Left ventricle myocardium inferior (tissue), 1 donor: ENCODE data around the gene TMEM132D. TPM values are rescaled to one million over a fixed set of nuclear protein-coding genes. Genes with fewer than 3 reads are reported as not detected.

Experiments
- DNase-seq: peaks from one replicate; pipeline ENCODE4 v3.0.0-alpha.2; 2020
- H3K27ac ChIP-seq: fragments of 200-600 bp; replicated peaks from 2 replicates; pipeline ENCODE4 v1.8.0; 2021
- H3K27me3 ChIP-seq: fragments of 200-600 bp; 2 replicates; pipeline ENCODE4 v1.8.0; 2021; ENCODE audit warnings: low read depth
- H3K36me3 ChIP-seq: fragments of 200-600 bp; 2 replicates; pipeline ENCODE4 v1.8.0; 2021
- H3K4me1 ChIP-seq: fragments of 200-600 bp; 2 replicates; pipeline ENCODE4 v1.8.0; 2021
- H3K4me3 ChIP-seq: fragments of 200-600 bp; 2 replicates; pipeline ENCODE4 v1.8.0; 2021; ENCODE audit warnings: mild to moderate bottlenecking, moderate library complexity
- H3K9me3 ChIP-seq: fragments of 200-600 bp; replicated peaks from 2 replicates; pipeline ENCODE4 v1.8.0; 2021
- CTCF ChIP-seq: fragments of 200-600 bp; IDR thresholded peaks from 2 replicates; pipeline ENCODE4 v1.8.0; 2021; ENCODE audit warnings: antibody characterized with exemption, mild to moderate bottlenecking, borderline replicate concordance
- intact Hi-C: fragments of 100-400 bp; cut with micrococcal nuclease; formaldehyde crosslinking; loops from one replicate; pipeline ENCODE4 v1.11.0; 2022
- total RNA-seq: library from RNA; stranded (reverse); fragmentation: NEBNext Ultra II Directional; extraction: Animal tissue kit (Norgen Biotek cat#: 25700); gene quantifications from one replicate; pipeline ENCODE4 v1.2.1, GENCODE V29; 2021
- donor health status: DM: no; HTN: yes; CAD: no; lungs with severe emphysema.

The TMEM132D gene
- total RNA-seq, 1 donor from 2014 or later, result not detected

GRCh38 chr12:129564768-129565167 lies 339.1 kb downstream of the TMEM132D start:
- no peak overlapping the region for H3K27ac ChIP-seq
- no peaks in the 10 kb centered on the region for H3K9me3 ChIP-seq
- intact Hi-C loops, result no loop called here
- no peaks in the 10 kb centered on the region for H3K4me1 ChIP-seq
- H3K4me3 ChIP-seq, result no peak overlapping the region
- no peak for TF ChIP-seq CTCF
- H3K36me3 ChIP-seq, result no peaks in the 10 kb centered on the region
- no peak for DNase-seq
- peaks cover 3% of the 10 kb centered on the region for H3K27me3 ChIP-seq

GRCh38 chr12:129563266-129563665 lies 340.6 kb downstream of the TMEM132D start:
- TF ChIP-seq CTCF, result no peak
- Histone ChIP-seq H3K27me3 (peaks cover 3% of the 10 kb centered on the region), H3K4me3 (no peak overlapping the region), H3K9me3 (peaks cover 8% of the 10 kb centered on the region), H3K36me3 (no peaks in the 10 kb centered on the region), H3K27ac (no peak overlapping the region), H3K4me1 (no peaks in the 10 kb centered on the region)
- no peak for DNase-seq
- intact Hi-C loops, result no loop called here

- no peaks in the 10 kb centered on the region for H3K4me1 ChIP-seq
- intact Hi-C loops, result no loop called here
- no peak for TF ChIP-seq CTCF
- no peak for DNase-seq
- H3K27me3 ChIP-seq, result peaks cover 3% of the 10 kb centered on the region
- no peak overlapping the region for H3K27ac ChIP-seq
- H3K36me3 ChIP-seq, result no peaks in the 10 kb centered on the region
- H3K9me3 ChIP-seq, result peaks cover 11% of the 10 kb centered on the region
- no peak overlapping the region for H3K4me3 ChIP-seq
Observed at GRCh38 chr12:129561304-129561703, 342.5 kb downstream of the TMEM132D start.

GRCh38 chr12:129559776-129560175 lies 344.0 kb downstream of the TMEM132D start:
- H3K36me3 ChIP-seq, result no peaks in the 10 kb centered on the region

GRCh38 chr12:129558036-129558435 lies 345.8 kb downstream of the TMEM132D start:
- Histone ChIP-seq H3K4me1 (no peaks in the 10 kb centered on the region), H3K9me3 (peaks cover 22% of the 10 kb centered on the region), H3K27me3 (no peaks in the 10 kb centered on the region), H3K27ac (no peak overlapping the region), H3K4me3 (no peak overlapping the region), H3K36me3 (no peaks in the 10 kb centered on the region)
- TF ChIP-seq CTCF, result no peak
- no peak for DNase-seq
- intact Hi-C loops, result no loop called here

More at GRCh38 chr12:129559776-129560175, 344.0 kb downstream of the TMEM132D start:
- DNase-seq, result no peak
- no peaks in the 10 kb centered on the region for H3K4me1 ChIP-seq
- no peak overlapping the region for H3K4me3 ChIP-seq
- H3K9me3 ChIP-seq, result peaks cover 11% of the 10 kb centered on the region
- no peaks in the 10 kb centered on the region for H3K27me3 ChIP-seq
- no peak overlapping the region for H3K27ac ChIP-seq
- intact Hi-C loops, result no loop called here
- no peak for TF ChIP-seq CTCF

GRCh38 chr12:129556082-129556481 lies 347.7 kb downstream of the TMEM132D start:
- Histone ChIP-seq H3K9me3 (peaks cover 27% of the 10 kb centered on the region), H3K36me3 (no peaks in the 10 kb centered on the region), H3K4me3 (no peak overlapping the region), H3K4me1 (no peaks in the 10 kb centered on the region), H3K27ac (no peak overlapping the region), H3K27me3 (no peaks in the 10 kb centered on the region)
- no peak for DNase-seq
- intact Hi-C loops, result no loop called here
- TF ChIP-seq CTCF, result no peak
